ENCODE results near the gene XRN1. TPM values are rescaled to one million over a fixed set of nuclear protein-coding genes. Genes with fewer than 3 reads are reported as not detected.
"Not testable (repeated sequence)": the region's sequence is repeated elsewhere in the genome, so short reads cannot be mapped to it uniquely, and the experiment has no call there.

Gene XRN1
- total and polyA plus RNA-seq, 2 donors from 2014 or later = 2.8 to 45.6 TPM

GRCh38 chr3:142318331-142318730 lies 129.5 kb downstream of the XRN1 start:
- no peak for DNase-seq
- intact Hi-C loops (cut with DNase I) = no loop called here
- H3K36me3 ChIP-seq (ENCODE audit: control insufficient read depth in 2 of 3, insufficient read depth in 3 of 3, low read length in 3 of 3) = peaks cover 2 to 10% (median 7%) of the 10 kb centered on the region in 3 donors
- no peak overlapping the region for H3K27ac ChIP-seq (ENCODE audit: low read depth in 2 of 2, low read length in 2 of 2)
- no peaks in the 10 kb centered on the region for H3K27me3 ChIP-seq (ENCODE audit: control insufficient read depth, insufficient read depth, low read length)
- TF ChIP-seq CTCF (IDR thresholded peaks at IDR 0.05; ENCODE audit: borderline replicate concordance, extremely low read depth, insufficient read depth) = no peak
- FAIRE-seq = no peak
- H3K9ac ChIP-seq (ENCODE audit: low read length in 3 of 3) = no peak overlapping the region
- no peaks in the 10 kb centered on the region for H3K4me1 ChIP-seq (ENCODE audit: control insufficient read depth in 2 of 3, insufficient read depth in 2 of 3, low read depth in 1 of 3, low read length in 3 of 3)
- H3K4me3 ChIP-seq (ENCODE audit: low read length in 3 of 3) = no peak overlapping the region
- no peaks in the 10 kb centered on the region for H3K9me3 ChIP-seq (ENCODE audit: control insufficient read depth in 2 of 3, insufficient read depth in 1 of 3, low read length in 3 of 3)

GRCh38 chr3:142315978-142316388 lies 131.9 kb downstream of the XRN1 start:
- H3K9ac ChIP-seq (ENCODE audit: low read length in 3 of 3); H3K4me3 ChIP-seq (ENCODE audit: low read length in 3 of 3); H3K9me3 ChIP-seq (ENCODE audit: control insufficient read depth in 2 of 3, insufficient read depth in 1 of 3, low read length in 3 of 3); FAIRE-seq; H3K27me3 ChIP-seq (ENCODE audit: control insufficient read depth, insufficient read depth, low read length); H3K4me1 ChIP-seq (ENCODE audit: control insufficient read depth in 2 of 3, insufficient read depth in 2 of 3, low read depth in 1 of 3, low read length in 3 of 3); H3K27ac ChIP-seq (ENCODE audit: low read depth in 2 of 2, low read length in 2 of 2); DNase-seq; intact Hi-C loops (cut with DNase I): not testable (repeated sequence)
- peaks cover 6 to 17% (median 13%) of the 10 kb centered on the region in 3 donors for H3K36me3 ChIP-seq (ENCODE audit: control insufficient read depth in 2 of 3, insufficient read depth in 3 of 3, low read length in 3 of 3)

- H3K36me3 ChIP-seq (ENCODE audit: control insufficient read depth in 2 of 3, insufficient read depth in 3 of 3, low read length in 3 of 3) = peaks cover 8 to 20% (median 16%) of the 10 kb centered on the region in 3 donors
- TF ChIP-seq CTCF (IDR thresholded peaks at IDR 0.05; ENCODE audit: borderline replicate concordance, extremely low read depth, insufficient read depth) = no peak
Measured at GRCh38 chr3:142315083-142315482, 132.8 kb downstream of the XRN1 start.

GRCh38 chr3:142310439-142310838 lies 137.4 kb downstream of the XRN1 start:
- intact Hi-C loops (cut with DNase I) = no loop called here
- no peak for DNase-seq
- H3K27me3 ChIP-seq (ENCODE audit: control insufficient read depth, insufficient read depth, low read length) = no peaks in the 10 kb centered on the region
- H3K9ac ChIP-seq (ENCODE audit: low read length in 3 of 3) = no peak overlapping the region
- no peak overlapping the region for H3K4me3 ChIP-seq (ENCODE audit: low read length in 3 of 3)
- TF ChIP-seq CTCF (IDR thresholded peaks at IDR 0.05; ENCODE audit: borderline replicate concordance, extremely low read depth, insufficient read depth) = no peak
- no peak overlapping the region for H3K27ac ChIP-seq (ENCODE audit: low read depth in 2 of 2, low read length in 2 of 2)
- H3K9me3 ChIP-seq (ENCODE audit: control insufficient read depth in 2 of 3, insufficient read depth in 1 of 3, low read length in 3 of 3) = no peaks in the 10 kb centered on the region
- no peaks in the 10 kb centered on the region for H3K4me1 ChIP-seq (ENCODE audit: control insufficient read depth in 2 of 3, insufficient read depth in 2 of 3, low read depth in 1 of 3, low read length in 3 of 3)
- H3K36me3 ChIP-seq (ENCODE audit: control insufficient read depth in 2 of 3, insufficient read depth in 3 of 3, low read length in 3 of 3) = peaks cover 6 to 17% (median 10%) of the 10 kb centered on the region in 3 donors
- no peak for FAIRE-seq

More at GRCh38 chr3:142315083-142315482, 132.8 kb downstream of the XRN1 start:
- intact Hi-C loops (cut with DNase I) = no loop called here
- H3K4me1 ChIP-seq (ENCODE audit: control insufficient read depth in 2 of 3, insufficient read depth in 2 of 3, low read depth in 1 of 3, low read length in 3 of 3) = no peaks in the 10 kb centered on the region
- no peak overlapping the region for H3K4me3 ChIP-seq (ENCODE audit: low read length in 3 of 3)
- H3K27me3 ChIP-seq (ENCODE audit: control insufficient read depth, insufficient read depth, low read length) = no peaks in the 10 kb centered on the region
- H3K9me3 ChIP-seq (ENCODE audit: control insufficient read depth in 2 of 3, insufficient read depth in 1 of 3, low read length in 3 of 3) = no peaks in the 10 kb centered on the region
- FAIRE-seq (no peak), DNase-seq (no peak)
- H3K27ac ChIP-seq (ENCODE audit: low read depth in 2 of 2, low read length in 2 of 2) = no peak overlapping the region
- no peak overlapping the region for H3K9ac ChIP-seq (ENCODE audit: low read length in 3 of 3)

- H3K9ac ChIP-seq (ENCODE audit: low read length in 3 of 3); H3K36me3 ChIP-seq (ENCODE audit: control insufficient read depth in 2 of 3, insufficient read depth in 3 of 3, low read length in 3 of 3); FAIRE-seq; H3K4me1 ChIP-seq (ENCODE audit: control insufficient read depth in 2 of 3, insufficient read depth in 2 of 3, low read depth in 1 of 3, low read length in 3 of 3); H3K9me3 ChIP-seq (ENCODE audit: control insufficient read depth in 2 of 3, insufficient read depth in 1 of 3, low read length in 3 of 3); intact Hi-C loops (cut with DNase I); DNase-seq; H3K27ac ChIP-seq (ENCODE audit: low read depth in 2 of 2, low read length in 2 of 2); H3K4me3 ChIP-seq (ENCODE audit: low read length in 3 of 3); H3K27me3 ChIP-seq (ENCODE audit: control insufficient read depth, insufficient read depth, low read length): not testable (repeated sequence)
Measured at GRCh38 chr3:142302847-142303246, 145.0 kb downstream of the XRN1 start.
